ENCODE measurements around the gene BCL11A.

Gene BCL11A

DNA sequence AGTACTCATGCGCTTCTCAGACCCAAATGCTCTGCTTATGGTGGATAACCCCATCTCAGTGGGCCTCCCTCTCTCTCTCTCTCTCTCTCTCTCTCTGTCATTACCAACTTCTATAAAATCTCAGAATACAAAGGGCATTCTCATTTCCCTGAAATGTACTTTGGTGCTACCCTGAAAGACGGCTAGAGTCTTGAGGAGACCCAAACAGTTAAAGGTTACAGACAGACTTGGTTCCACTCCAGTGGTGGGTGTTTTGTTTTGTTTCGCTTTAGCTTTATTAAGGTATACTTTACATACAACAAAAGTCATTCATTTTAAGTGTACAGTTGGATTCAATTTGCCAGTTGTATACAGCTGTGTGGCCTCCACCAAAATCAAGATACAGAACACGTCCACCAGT, 60.9 kb downstream of the BCL11A start:
- H3K4me1 ChIP-seq (ENCODE audit: insufficient read depth, low read length): peaks cover 32% of the 10 kb centered on the region
- H3K4me3 ChIP-seq (ENCODE audit: low read length): no peak overlapping the region
- no peak overlapping the region for H3K27ac ChIP-seq (ENCODE audit: low read depth, low read length)
- 93% methylated on average over 3 of the region's 4 CpGs for WGBS
- H3K9ac ChIP-seq (ENCODE audit: low read depth, low read length): no peak overlapping the region
- no peaks in the 10 kb centered on the region for H3K27me3 ChIP-seq (ENCODE audit: insufficient read depth, low read length)
- no peaks in the 10 kb centered on the region for H3K9me3 ChIP-seq (ENCODE audit: insufficient read depth, low read depth, low read length)
- H3K36me3 ChIP-seq (ENCODE audit: insufficient read depth, low read length): no peaks in the 10 kb centered on the region

DNA sequence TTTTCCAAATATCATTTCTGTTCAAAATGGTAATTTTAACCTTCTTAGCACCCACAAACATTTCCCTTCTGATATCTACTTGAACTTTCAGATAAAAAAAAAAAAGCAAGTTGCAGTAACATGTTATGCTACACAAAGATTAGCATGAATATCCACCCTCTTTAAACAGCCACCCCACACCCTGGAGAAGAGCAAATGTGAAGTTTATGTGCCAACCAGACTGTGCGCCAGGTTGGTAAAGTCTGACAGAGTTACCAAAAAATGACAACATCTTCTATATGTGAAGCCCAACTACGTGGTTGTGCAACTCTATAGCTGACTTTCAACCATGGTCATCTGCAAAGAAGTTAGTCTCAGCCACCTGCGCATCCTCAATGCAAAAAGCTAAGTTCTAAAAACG, 62.6 kb downstream of the BCL11A start:
- Histone ChIP-seq H3K36me3 (ENCODE audit: insufficient read depth, low read length) (no peaks in the 10 kb centered on the region), H3K4me3 (ENCODE audit: low read length) (no peak overlapping the region), H3K27me3 (ENCODE audit: insufficient read depth, low read length) (no peaks in the 10 kb centered on the region), H3K9ac (ENCODE audit: low read depth, low read length) (no peak overlapping the region), H3K27ac (ENCODE audit: low read depth, low read length) (no peak overlapping the region), H3K4me1 (ENCODE audit: insufficient read depth, low read length) (peaks cover 21% of the 10 kb centered on the region; the same call in 1 of the 2 replicates), H3K9me3 (ENCODE audit: insufficient read depth, low read depth, low read length) (no peaks in the 10 kb centered on the region)
- 94% methylated on average over 4 of the region's 4 CpGs for WGBS

DNA sequence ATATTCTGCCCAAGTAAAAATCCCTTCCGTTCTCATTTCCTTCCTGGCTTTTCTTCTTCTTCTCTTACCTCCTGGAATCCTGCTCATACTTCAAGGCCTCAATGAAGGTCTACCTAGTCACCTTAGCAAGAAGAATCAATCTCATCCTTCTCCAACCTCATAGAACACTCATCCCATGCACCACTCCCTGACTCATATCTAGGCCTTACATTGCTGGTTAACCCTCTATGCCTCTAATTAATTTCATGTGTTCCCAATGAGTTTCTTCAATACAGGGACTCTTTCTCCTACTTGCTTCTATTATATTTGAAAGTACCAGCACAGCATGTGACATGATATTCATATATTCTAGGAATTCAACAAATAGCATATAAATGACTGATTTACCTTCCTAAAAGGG, 63.0 kb downstream of the BCL11A start:
- 90% methylated on average over 1 of the region's 1 CpG for WGBS

DNA sequence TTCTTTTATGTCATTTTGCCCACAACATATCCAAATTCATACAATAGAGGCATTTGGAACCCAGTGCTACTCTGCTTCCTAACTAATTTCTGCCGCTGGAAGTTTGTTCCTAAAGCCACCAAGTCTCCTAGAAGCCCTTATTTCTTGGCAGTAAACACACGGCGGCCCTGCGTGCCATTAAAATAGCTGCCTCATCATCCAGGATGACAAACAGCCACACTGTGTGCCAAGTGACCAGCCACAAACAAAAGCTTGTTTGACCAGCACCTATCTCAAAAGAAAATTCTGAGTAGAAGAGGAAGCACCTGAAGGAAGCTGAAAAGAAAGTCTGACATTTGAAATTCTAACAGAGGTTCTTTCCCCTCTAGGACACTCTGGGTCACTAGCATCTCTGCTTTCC, 64.2 kb downstream of the BCL11A start:
- Histone ChIP-seq H3K36me3 (ENCODE audit: insufficient read depth, low read length) (no peaks in the 10 kb centered on the region), H3K4me1 (ENCODE audit: insufficient read depth, low read length) (peaks cover 31% of the 10 kb centered on the region)

More for the DNA sequence above, 63.0 kb downstream of the BCL11A start:
- Histone ChIP-seq H3K4me3 (ENCODE audit: low read length) (no peak overlapping the region), H3K36me3 (ENCODE audit: insufficient read depth, low read length) (no peaks in the 10 kb centered on the region), H3K9me3 (ENCODE audit: insufficient read depth, low read depth, low read length) (no peaks in the 10 kb centered on the region), H3K9ac (ENCODE audit: low read depth, low read length) (no peak overlapping the region), H3K4me1 (ENCODE audit: insufficient read depth, low read length) (peaks cover 21% of the 10 kb centered on the region; the same call in 1 of the 2 replicates), H3K27ac (ENCODE audit: low read depth, low read length) (no peak overlapping the region), H3K27me3 (ENCODE audit: insufficient read depth, low read length) (no peaks in the 10 kb centered on the region)

DNA sequence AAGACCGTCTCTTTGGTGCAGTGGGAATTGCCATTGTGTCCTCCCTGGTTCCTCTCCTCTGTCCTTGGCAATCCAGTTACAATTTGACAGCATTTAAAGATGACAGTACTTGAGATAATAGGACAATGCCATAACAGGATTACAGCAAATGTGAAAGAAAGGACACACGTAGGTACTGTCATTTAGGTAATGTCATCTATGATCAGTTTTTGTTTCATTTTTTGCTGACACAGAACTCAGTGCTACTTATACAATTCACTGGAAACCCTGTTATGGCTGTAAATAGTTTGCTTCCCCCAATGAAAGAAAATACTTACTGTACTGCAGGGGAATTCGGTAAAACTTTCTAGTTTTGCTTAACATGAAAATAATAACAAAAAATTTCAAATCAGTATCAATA, 65.2 kb downstream of the BCL11A start:
- Histone ChIP-seq H3K9me3 (ENCODE audit: insufficient read depth, low read depth, low read length) (no peaks in the 10 kb centered on the region), H3K27ac (ENCODE audit: low read depth, low read length) (no peak overlapping the region), H3K4me1 (ENCODE audit: insufficient read depth, low read length) (peaks cover 31% of the 10 kb centered on the region), H3K36me3 (ENCODE audit: insufficient read depth, low read length) (peaks cover 5% of the 10 kb centered on the region; the same call in 1 of the 2 replicates), H3K27me3 (ENCODE audit: insufficient read depth, low read length) (no peaks in the 10 kb centered on the region), H3K9ac (ENCODE audit: low read depth, low read length) (no peak overlapping the region), H3K4me3 (ENCODE audit: low read length) (no peak overlapping the region)
- WGBS: 96% methylated on average over 3 of the region's 3 CpGs

More for the DNA sequence above, 64.2 kb downstream of the BCL11A start:
- H3K27ac ChIP-seq (ENCODE audit: low read depth, low read length): no peak overlapping the region
- 94% methylated on average over 4 of the region's 4 CpGs for WGBS
- H3K4me3 ChIP-seq (ENCODE audit: low read length): no peak overlapping the region
- H3K9ac ChIP-seq (ENCODE audit: low read depth, low read length): no peak overlapping the region
- no peaks in the 10 kb centered on the region for H3K27me3 ChIP-seq (ENCODE audit: insufficient read depth, low read length)
- H3K9me3 ChIP-seq (ENCODE audit: insufficient read depth, low read depth, low read length): no peaks in the 10 kb centered on the region

DNA sequence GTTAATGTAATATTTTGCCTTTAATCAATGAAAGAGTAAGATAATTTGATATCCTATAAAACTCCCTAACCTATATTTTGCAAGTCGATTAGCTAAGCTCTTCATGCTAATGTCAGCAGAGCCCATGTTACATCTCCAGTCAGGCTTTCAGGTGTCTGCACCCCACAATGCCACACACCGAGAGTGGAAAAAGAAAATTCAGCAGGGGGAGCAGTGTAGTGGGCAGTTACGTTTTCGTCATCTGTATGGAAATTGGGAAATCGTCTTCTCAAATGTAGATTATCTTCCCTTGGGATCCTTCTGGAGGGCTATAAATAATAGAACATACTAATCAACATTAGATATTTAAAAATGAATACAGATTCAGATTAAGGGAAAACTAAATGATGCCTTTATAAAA, 66.3 kb downstream of the BCL11A start:
- 90% methylated on average over 4 of the region's 5 CpGs for WGBS
- H3K4me3 ChIP-seq (ENCODE audit: low read length): no peak overlapping the region
- H3K9me3 ChIP-seq (ENCODE audit: insufficient read depth, low read depth, low read length): no peaks in the 10 kb centered on the region
- H3K4me1 ChIP-seq (ENCODE audit: insufficient read depth, low read length): peaks cover 31% of the 10 kb centered on the region
- peaks cover 5% of the 10 kb centered on the region; the same call in 1 of the 2 replicates for H3K36me3 ChIP-seq (ENCODE audit: insufficient read depth, low read length)
- H3K27me3 ChIP-seq (ENCODE audit: insufficient read depth, low read length): no peaks in the 10 kb centered on the region
- H3K27ac ChIP-seq (ENCODE audit: low read depth, low read length): no peak overlapping the region
- H3K9ac ChIP-seq (ENCODE audit: low read depth, low read length): no peak overlapping the region

DNA sequence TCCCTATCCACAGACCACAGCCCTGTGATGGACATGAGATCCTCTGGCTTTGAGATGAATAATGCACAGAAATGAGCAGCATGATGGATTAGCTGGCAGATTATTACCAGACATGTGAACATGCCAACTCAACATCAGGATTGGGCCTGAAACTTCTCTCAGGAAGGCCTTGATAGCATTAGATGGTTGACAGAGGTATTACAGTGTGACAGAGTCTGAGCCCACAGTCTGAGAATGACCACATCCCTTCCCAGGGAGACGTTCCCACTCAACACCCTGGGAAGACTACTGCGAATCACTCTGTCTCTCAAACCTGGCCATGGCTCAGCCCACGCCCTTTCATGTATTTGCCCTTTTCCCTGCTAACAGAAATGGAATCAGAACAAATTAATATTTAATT, 66.9 kb downstream of the BCL11A start:
- H3K36me3 ChIP-seq (ENCODE audit: insufficient read depth, low read length): peaks cover 5% of the 10 kb centered on the region; the same call in 1 of the 2 replicates
- no peak overlapping the region for H3K4me3 ChIP-seq (ENCODE audit: low read length)
- 91% methylated on average over 3 of the region's 3 CpGs for WGBS
- no peaks in the 10 kb centered on the region for H3K9me3 ChIP-seq (ENCODE audit: insufficient read depth, low read depth, low read length)
- no peak overlapping the region for H3K9ac ChIP-seq (ENCODE audit: low read depth, low read length)
- no peak overlapping the region for H3K27ac ChIP-seq (ENCODE audit: low read depth, low read length)
- peaks cover 36% of the 10 kb centered on the region for H3K4me1 ChIP-seq (ENCODE audit: insufficient read depth, low read length)
- no peaks in the 10 kb centered on the region for H3K27me3 ChIP-seq (ENCODE audit: insufficient read depth, low read length)

DNA sequence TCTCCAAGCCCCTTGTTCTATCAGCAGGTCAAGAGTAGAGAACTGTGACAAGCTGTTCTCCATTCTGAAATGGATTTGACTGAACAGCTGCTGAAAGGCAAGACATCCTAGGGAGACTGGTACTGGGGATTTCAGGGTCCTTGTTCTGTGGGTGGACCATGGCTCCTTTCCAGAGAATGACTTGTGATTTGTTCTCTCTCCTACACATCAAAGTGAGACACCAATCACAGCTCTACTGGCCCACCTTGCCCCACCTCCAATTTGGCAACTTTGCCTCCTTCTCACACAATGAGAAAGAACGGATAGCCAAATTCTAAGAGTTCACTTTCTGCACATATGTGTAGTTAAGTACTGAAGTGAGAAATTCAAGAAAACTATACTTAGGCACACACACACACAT, 67.4 kb downstream of the BCL11A start:
- Histone ChIP-seq H3K4me1 (ENCODE audit: insufficient read depth, low read length) (peaks cover 39% of the 10 kb centered on the region), H3K9ac (ENCODE audit: low read depth, low read length) (no peak overlapping the region), H3K36me3 (ENCODE audit: insufficient read depth, low read length) (peaks cover 5% of the 10 kb centered on the region; the same call in 1 of the 2 replicates), H3K27ac (ENCODE audit: low read depth, low read length) (no peak overlapping the region), H3K9me3 (ENCODE audit: insufficient read depth, low read depth, low read length) (no peaks in the 10 kb centered on the region), H3K4me3 (ENCODE audit: low read length) (no peak overlapping the region), H3K27me3 (ENCODE audit: insufficient read depth, low read length) (peaks cover 4% of the 10 kb centered on the region; the same call in 1 of the 2 replicates)
- no CpG with 5 or more reads among the region's 1 CpG for WGBS

DNA sequence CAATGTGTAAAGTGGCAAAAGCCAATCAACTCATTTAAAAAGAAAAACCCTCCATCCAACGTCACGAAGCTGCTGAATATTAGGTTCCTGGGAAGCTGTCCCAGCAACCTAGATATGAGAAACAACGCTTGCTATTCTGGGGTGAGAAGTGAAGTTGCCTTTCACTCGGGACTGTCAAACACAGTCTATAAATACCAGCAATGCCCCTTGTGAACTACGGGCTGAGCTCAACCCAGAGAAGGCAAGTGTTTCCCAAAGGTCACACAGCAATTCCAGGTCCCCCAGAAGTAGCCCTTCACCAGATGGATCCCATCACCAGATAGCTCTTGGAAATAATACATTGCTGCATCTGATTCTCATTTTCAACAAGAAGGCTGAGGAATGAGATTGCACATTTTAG, 67.9 kb downstream of the BCL11A start:
- 97% methylated on average over 5 of the region's 5 CpGs for WGBS
- Histone ChIP-seq H3K36me3 (ENCODE audit: insufficient read depth, low read length) (peaks cover 5% of the 10 kb centered on the region; the same call in 1 of the 2 replicates), H3K27ac (ENCODE audit: low read depth, low read length) (no peak overlapping the region), H3K9me3 (ENCODE audit: insufficient read depth, low read depth, low read length) (no peaks in the 10 kb centered on the region), H3K4me1 (ENCODE audit: insufficient read depth, low read length) (peaks cover 40% of the 10 kb centered on the region), H3K9ac (ENCODE audit: low read depth, low read length) (no peak overlapping the region), H3K27me3 (ENCODE audit: insufficient read depth, low read length) (peaks cover 4% of the 10 kb centered on the region; the same call in 1 of the 2 replicates), H3K4me3 (ENCODE audit: low read length) (no peak overlapping the region)

DNA sequence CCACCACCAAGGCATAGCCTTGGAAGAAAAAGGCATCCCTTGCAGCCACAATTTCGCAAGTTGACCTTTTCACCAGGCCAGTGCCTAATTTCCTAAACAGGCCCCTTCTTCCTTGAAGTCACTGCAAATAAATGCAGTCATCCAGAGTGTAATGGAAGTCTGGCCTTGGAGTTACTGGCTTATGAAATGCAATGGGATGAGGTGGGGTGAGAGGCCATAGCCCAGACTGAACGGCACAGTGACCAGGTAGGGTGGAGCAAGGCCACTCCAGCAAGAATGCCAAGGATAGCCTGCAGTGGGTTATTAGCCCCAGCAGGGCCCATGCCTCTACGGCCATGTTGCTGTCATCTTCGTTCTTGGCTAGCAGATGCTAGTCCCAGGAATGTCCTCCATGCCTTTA, 68.4 kb downstream of the BCL11A start:
- no peaks in the 10 kb centered on the region for H3K9me3 ChIP-seq (ENCODE audit: insufficient read depth, low read depth, low read length)
- H3K27ac ChIP-seq (ENCODE audit: low read depth, low read length): no peak overlapping the region
- H3K27me3 ChIP-seq (ENCODE audit: insufficient read depth, low read length): peaks cover 4% of the 10 kb centered on the region; the same call in 1 of the 2 replicates
- peaks cover 40% of the 10 kb centered on the region for H3K4me1 ChIP-seq (ENCODE audit: insufficient read depth, low read length)
- no peak overlapping the region for H3K4me3 ChIP-seq (ENCODE audit: low read length)
- peaks cover 5% of the 10 kb centered on the region; the same call in 1 of the 2 replicates for H3K36me3 ChIP-seq (ENCODE audit: insufficient read depth, low read length)
- H3K9ac ChIP-seq (ENCODE audit: low read depth, low read length): no peak overlapping the region
- WGBS: 89% methylated on average over 4 of the region's 4 CpGs

DNA sequence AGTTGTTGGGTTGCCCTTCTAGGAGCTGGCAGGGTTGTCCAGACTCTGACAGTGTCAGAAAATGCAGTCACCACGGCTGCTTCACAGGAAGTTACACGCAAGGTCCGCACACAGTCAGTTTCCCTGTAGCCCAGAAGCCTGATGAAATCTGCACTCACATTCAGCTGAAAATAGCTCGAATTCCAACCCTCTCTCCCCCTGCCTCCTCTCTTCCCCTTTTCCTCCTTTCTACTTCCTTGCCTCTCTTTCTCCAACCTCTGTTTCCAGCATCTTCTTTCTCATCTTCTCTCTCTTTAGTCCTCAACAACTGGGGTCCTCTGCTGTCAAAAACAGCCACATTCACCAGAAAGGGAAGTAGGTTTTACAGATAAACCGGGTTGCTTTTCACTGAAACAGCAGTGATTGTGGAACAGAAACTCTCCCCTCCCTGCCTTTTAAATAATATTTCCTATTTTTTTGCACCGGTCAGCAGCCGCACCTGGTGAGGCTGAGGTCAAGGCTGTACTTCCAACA, 69.3 kb downstream of the BCL11A start:
- 70% methylated on average over 7 of the region's 7 CpGs for WGBS
- Histone ChIP-seq H3K9me3 (ENCODE audit: insufficient read depth, low read depth, low read length) (no peaks in the 10 kb centered on the region), H3K4me1 (ENCODE audit: insufficient read depth, low read length) (peaks cover 35% of the 10 kb centered on the region), H3K27me3 (ENCODE audit: insufficient read depth, low read length) (peaks cover 4% of the 10 kb centered on the region; the same call in 1 of the 2 replicates), H3K27ac (ENCODE audit: low read depth, low read length) (peak overlapping the region; percentile 37; the same call in 1 of the 2 replicates), H3K9ac (ENCODE audit: low read depth, low read length) (no peak overlapping the region), H3K36me3 (ENCODE audit: insufficient read depth, low read length) (peaks cover 5% of the 10 kb centered on the region; the same call in 1 of the 2 replicates), H3K4me3 (ENCODE audit: low read length) (no peak overlapping the region)
